HL-60 (cell line): ENCODE measurements around the gene PCBP4.

ENCODE experiments used
- GABPA ChIP-seq: IDR thresholded peaks from 2 replicates; pipeline ENCODE4 v1.6.1; 2012; ENCODE audit warnings: low read depth
- POLR2AphosphoS5 ChIP-seq: IDR thresholded peaks from 2 replicates; pipeline ENCODE4 v1.6.1; 2012; ENCODE audit warnings: low read depth
- TF ChIP-seq, protein P1 (sequence below): IDR thresholded peaks from one replicate; pipeline ENCODE4 v1.5.1; 2011; ENCODE audit warnings: low read length, control low read depth, inconsistent platforms; ENCODE audit not compliant: insufficient read depth
- TF ChIP-seq, protein P2 (sequence below): IDR thresholded peaks from 2 replicates; pipeline ENCODE4 v1.6.1; 2012; ENCODE audit warnings: low read depth; ENCODE audit not compliant: insufficient replicate concordance

- TF ChIP-seq GABPA (no peak), POLR2AphosphoS5 (no peak)
- TF ChIP-seq, protein P1, sequence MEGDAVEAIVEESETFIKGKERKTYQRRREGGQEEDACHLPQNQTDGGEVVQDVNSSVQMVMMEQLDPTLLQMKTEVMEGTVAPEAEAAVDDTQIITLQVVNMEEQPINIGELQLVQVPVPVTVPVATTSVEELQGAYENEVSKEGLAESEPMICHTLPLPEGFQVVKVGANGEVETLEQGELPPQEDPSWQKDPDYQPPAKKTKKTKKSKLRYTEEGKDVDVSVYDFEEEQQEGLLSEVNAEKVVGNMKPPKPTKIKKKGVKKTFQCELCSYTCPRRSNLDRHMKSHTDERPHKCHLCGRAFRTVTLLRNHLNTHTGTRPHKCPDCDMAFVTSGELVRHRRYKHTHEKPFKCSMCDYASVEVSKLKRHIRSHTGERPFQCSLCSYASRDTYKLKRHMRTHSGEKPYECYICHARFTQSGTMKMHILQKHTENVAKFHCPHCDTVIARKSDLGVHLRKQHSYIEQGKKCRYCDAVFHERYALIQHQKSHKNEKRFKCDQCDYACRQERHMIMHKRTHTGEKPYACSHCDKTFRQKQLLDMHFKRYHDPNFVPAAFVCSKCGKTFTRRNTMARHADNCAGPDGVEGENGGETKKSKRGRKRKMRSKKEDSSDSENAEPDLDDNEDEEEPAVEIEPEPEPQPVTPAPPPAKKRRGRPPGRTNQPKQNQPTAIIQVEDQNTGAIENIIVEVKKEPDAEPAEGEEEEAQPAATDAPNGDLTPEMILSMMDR, result no peak
- TF ChIP-seq, protein P2, sequence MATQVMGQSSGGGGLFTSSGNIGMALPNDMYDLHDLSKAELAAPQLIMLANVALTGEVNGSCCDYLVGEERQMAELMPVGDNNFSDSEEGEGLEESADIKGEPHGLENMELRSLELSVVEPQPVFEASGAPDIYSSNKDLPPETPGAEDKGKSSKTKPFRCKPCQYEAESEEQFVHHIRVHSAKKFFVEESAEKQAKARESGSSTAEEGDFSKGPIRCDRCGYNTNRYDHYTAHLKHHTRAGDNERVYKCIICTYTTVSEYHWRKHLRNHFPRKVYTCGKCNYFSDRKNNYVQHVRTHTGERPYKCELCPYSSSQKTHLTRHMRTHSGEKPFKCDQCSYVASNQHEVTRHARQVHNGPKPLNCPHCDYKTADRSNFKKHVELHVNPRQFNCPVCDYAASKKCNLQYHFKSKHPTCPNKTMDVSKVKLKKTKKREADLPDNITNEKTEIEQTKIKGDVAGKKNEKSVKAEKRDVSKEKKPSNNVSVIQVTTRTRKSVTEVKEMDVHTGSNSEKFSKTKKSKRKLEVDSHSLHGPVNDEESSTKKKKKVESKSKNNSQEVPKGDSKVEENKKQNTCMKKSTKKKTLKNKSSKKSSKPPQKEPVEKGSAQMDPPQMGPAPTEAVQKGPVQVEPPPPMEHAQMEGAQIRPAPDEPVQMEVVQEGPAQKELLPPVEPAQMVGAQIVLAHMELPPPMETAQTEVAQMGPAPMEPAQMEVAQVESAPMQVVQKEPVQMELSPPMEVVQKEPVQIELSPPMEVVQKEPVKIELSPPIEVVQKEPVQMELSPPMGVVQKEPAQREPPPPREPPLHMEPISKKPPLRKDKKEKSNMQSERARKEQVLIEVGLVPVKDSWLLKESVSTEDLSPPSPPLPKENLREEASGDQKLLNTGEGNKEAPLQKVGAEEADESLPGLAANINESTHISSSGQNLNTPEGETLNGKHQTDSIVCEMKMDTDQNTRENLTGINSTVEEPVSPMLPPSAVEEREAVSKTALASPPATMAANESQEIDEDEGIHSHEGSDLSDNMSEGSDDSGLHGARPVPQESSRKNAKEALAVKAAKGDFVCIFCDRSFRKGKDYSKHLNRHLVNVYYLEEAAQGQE, result no peak
These were observed 10.3 kb upstream of the PCBP4 start for GRCh38 chr3:51977446-51978142.
